ENCODE measurements around the gene TAS2R7. TPM values are rescaled to one million over a fixed set of nuclear protein-coding genes. Genes with fewer than 3 reads are reported as not detected.

TAS2R7 gene
- total RNA-seq, 3 donors from 2014 or later (not counting 1 experiment from before 2014, with no cell fraction given) = not detected

GRCh38 chr12:10826258-10826657, 23.8 kb upstream of the TAS2R7 start, which contains the start of gene TAS2R10:
Gene TAS2R10 (minus strand): TSS chr12:10826358. CDS start chr12:10826269, 89 bp downstream.
- Mint-ChIP-seq H3K36me3 (no peaks in the 10 kb centered on the region), H3K27ac (no peak within 1 kb of the TSS), H3K4me3 (no peak within 1 kb of the TSS), H3K4me1 (no peaks in the 10 kb centered on the region), H3K27me3 (ENCODE audit: low read depth in 2 of 2) (no peaks in the 10 kb centered on the region), H3K9me3 (no peaks in the 10 kb centered on the region)
- WGBS (ENCODE audit: insufficient coverage) = 88% methylated on average over 1 of the region's 3 CpGs
- ATAC-seq (no peak), DNase-seq (no peak)
- H3K27ac ChIP-seq (ENCODE audit: low read length) = no peak within 1 kb of the TSS
- no peaks in the 10 kb centered on the region for H3K36me3 ChIP-seq (ENCODE audit: control insufficient read depth, insufficient read depth, low read length)
- no peaks in the 10 kb centered on the region for H3K27me3 ChIP-seq (ENCODE audit: control insufficient read depth, insufficient read depth, low read length)
- intact Hi-C loops (cut with micrococcal nuclease) = no loop called here
- TF ChIP-seq CTCF (IDR thresholded peaks at IDR 0.05) = no peak
- H3K4me3 ChIP-seq (ENCODE audit: low read length) = no peak within 1 kb of the TSS
- no peaks in the 10 kb centered on the region for H3K9me3 ChIP-seq (ENCODE audit: control insufficient read depth, insufficient read depth, low read length)
- no peaks in the 10 kb centered on the region for H3K4me1 ChIP-seq (ENCODE audit: control insufficient read depth, insufficient read depth, low read length)

GRCh38 chr12:10824957-10825356, 22.5 kb upstream of the TAS2R7 start:
- Mint-ChIP-seq H3K27me3 (ENCODE audit: low read depth in 2 of 2) (no peaks in the 10 kb centered on the region), H3K36me3 (no peaks in the 10 kb centered on the region), H3K9me3 (no peaks in the 10 kb centered on the region), H3K4me1 (no peaks in the 10 kb centered on the region), H3K4me3 (no peak overlapping the region), H3K27ac (no peak overlapping the region)
- intact Hi-C loops (cut with micrococcal nuclease) = no loop called here
- no peak overlapping the region for H3K4me3 ChIP-seq (ENCODE audit: low read length)
- no peak overlapping the region for H3K27ac ChIP-seq (ENCODE audit: low read length)
- no peak for DNase-seq
- no peaks in the 10 kb centered on the region for H3K36me3 ChIP-seq (ENCODE audit: control insufficient read depth, insufficient read depth, low read length)
- ATAC-seq = no peak
- no peak for TF ChIP-seq CTCF (IDR thresholded peaks at IDR 0.05)
- no peaks in the 10 kb centered on the region for H3K9me3 ChIP-seq (ENCODE audit: control insufficient read depth, insufficient read depth, low read length)
- no peaks in the 10 kb centered on the region for H3K27me3 ChIP-seq (ENCODE audit: control insufficient read depth, insufficient read depth, low read length)
- WGBS (ENCODE audit: insufficient coverage) = 94% methylated on average over 3 of the region's 3 CpGs
- no peaks in the 10 kb centered on the region for H3K4me1 ChIP-seq (ENCODE audit: control insufficient read depth, insufficient read depth, low read length)

GRCh38 chr12:10811883-10812536, 9.6 kb upstream of the TAS2R7 start:
- Histone ChIP-seq H3K9me3 (ENCODE audit: control insufficient read depth, insufficient read depth, low read length) (no peaks in the 10 kb centered on the region), H3K27ac (ENCODE audit: low read length) (no peak overlapping the region), H3K4me3 (ENCODE audit: low read length) (no peak overlapping the region), H3K4me1 (ENCODE audit: control insufficient read depth, insufficient read depth, low read length) (no peaks in the 10 kb centered on the region), H3K27me3 (ENCODE audit: control insufficient read depth, insufficient read depth, low read length) (peaks cover 15% of the 10 kb centered on the region), H3K36me3 (ENCODE audit: control insufficient read depth, insufficient read depth, low read length) (no peaks in the 10 kb centered on the region)
- Mint-ChIP-seq H3K36me3 (no peaks in the 10 kb centered on the region), H3K4me3 (no peak overlapping the region), H3K9me3 (no peaks in the 10 kb centered on the region), H3K27ac (no peak overlapping the region), H3K27me3 (ENCODE audit: low read depth in 2 of 2) (peaks cover 24 to 75% of the 10 kb centered on the region in 2 donors), H3K4me1 (no peaks in the 10 kb centered on the region)
- ATAC-seq (no peak), DNase-seq (no peak)
- intact Hi-C loops (cut with micrococcal nuclease) = no loop called here
- TF ChIP-seq CTCF (IDR thresholded peaks at IDR 0.05) = no peak
- WGBS (ENCODE audit: insufficient coverage) = no CpG with 5 or more reads among the region's 3 CpGs

GRCh38 chr12:10810068-10810467, 7.6 kb upstream of the TAS2R7 start, which contains the start of gene TAS2R9:
Gene TAS2R9 (minus strand): TSS chr12:10810168. CDS start chr12:10810075, 93 bp downstream.
- no peaks in the 10 kb centered on the region for H3K9me3 Mint-ChIP-seq
- Histone ChIP-seq H3K9me3 (ENCODE audit: control insufficient read depth, insufficient read depth, low read length) (no peaks in the 10 kb centered on the region), H3K4me3 (ENCODE audit: low read length) (no peak within 1 kb of the TSS), H3K27me3 (ENCODE audit: control insufficient read depth, insufficient read depth, low read length) (peaks cover 18% of the 10 kb centered on the region), H3K36me3 (ENCODE audit: control insufficient read depth, insufficient read depth, low read length) (no peaks in the 10 kb centered on the region), H3K27ac (ENCODE audit: low read length) (no peak within 1 kb of the TSS), H3K4me1 (ENCODE audit: control insufficient read depth, insufficient read depth, low read length) (no peaks in the 10 kb centered on the region)
- H3K36me3 Mint-ChIP-seq = no peaks in the 10 kb centered on the region
- peaks cover 25 to 75% of the 10 kb centered on the region in 2 donors for H3K27me3 Mint-ChIP-seq (ENCODE audit: low read depth in 2 of 2)
- no peak for ATAC-seq
- H3K4me1 Mint-ChIP-seq = no peaks in the 10 kb centered on the region
- no peak within 1 kb of the TSS for H3K4me3 Mint-ChIP-seq
- DNase-seq = no peak
- H3K27ac Mint-ChIP-seq = no peak within 1 kb of the TSS
- TF ChIP-seq CTCF (IDR thresholded peaks at IDR 0.05) = no peak
- intact Hi-C loops (cut with micrococcal nuclease) = no loop called here
